CD8-positive, alpha-beta memory T cell (primary cell): ENCODE data around the gene ZMIZ1. TPM values are rescaled to one million over a fixed set of nuclear protein-coding genes. Genes with fewer than 3 reads are reported as not detected.

Source experiments
- CTCF ChIA-PET: fragments of 350-600 bp; sonication (Branson Sonifier 250); formaldehyde crosslinking; loops from one replicate; lab custom pipeline; 2021; ENCODE audit warnings: antibody characterized with exemption; lab: Charles Lee
- POLR2A ChIA-PET: fragments of 350-600 bp; sonication (Branson Sonifier 250); formaldehyde crosslinking; loops from one replicate; lab custom pipeline; 2021; ENCODE audit warnings: antibody characterized with exemption; lab: Charles Lee
- DNase-seq, 5 donors: peaks; one replicate each; pipeline versions ENCODE4 v3.0.0 to v3.0.0-alpha.2; 2020 to 2022; ENCODE audit warnings: mixed read lengths in 1 of 5
- H3K27ac ChIP-seq: one replicate; pipeline ENCODE4 v1.7.0; 2013; ENCODE audit warnings: low read depth, mild to moderate bottlenecking, low read length, moderate library complexity
- H3K27me3 ChIP-seq: 2 replicates; pipeline ENCODE4 v1.7.0; 2013; ENCODE audit warnings: low read length, mild to moderate bottlenecking; ENCODE audit not compliant: insufficient read depth, poor library complexity, severe bottlenecking
- H3K36me3 ChIP-seq: 2 replicates; pipeline ENCODE4 v1.7.0; 2013; ENCODE audit warnings: mild to moderate bottlenecking, low read length, moderate library complexity; ENCODE audit not compliant: insufficient read depth
- H3K4me1 ChIP-seq: 2 replicates; pipeline ENCODE4 v1.7.0; 2013; ENCODE audit warnings: mild to moderate bottlenecking, low read length, moderate library complexity; ENCODE audit not compliant: insufficient read depth
- H3K4me3 ChIP-seq: 2 replicates; pipeline ENCODE4 v1.7.0; 2013; ENCODE audit warnings: mild to moderate bottlenecking, low read length
- H3K9me3 ChIP-seq: 2 replicates; pipeline ENCODE4 v1.7.0; 2013; ENCODE audit warnings: mild to moderate bottlenecking, low read length
- H3K27ac Mint-ChIP-seq, 8 donors: one replicate each; pipeline ENCODE4 v1.8.0; 2020 to 2021; ENCODE audit warnings: mixed read lengths in 8 of 8, mild to moderate bottlenecking in 6 of 8, inconsistent platforms in 3 of 8, moderate library complexity in 3 of 8
- H3K27me3 Mint-ChIP-seq, 2 donors: one replicate each; pipeline ENCODE4 v1.8.0; 2020 to 2021; ENCODE audit warnings: mixed read lengths in 2 of 2, mild to moderate bottlenecking in 1 of 2, moderate library complexity in 1 of 2
- H3K36me3 Mint-ChIP-seq, 3 donors: one replicate each; pipeline ENCODE4 v1.8.0; 2020 to 2021; ENCODE audit warnings: mixed read lengths in 3 of 3, inconsistent platforms in 1 of 3, mild to moderate bottlenecking in 1 of 3
- H3K4me1 Mint-ChIP-seq, 3 donors: one replicate each; pipeline ENCODE4 v1.8.0; 2020 to 2021; ENCODE audit warnings: mixed read lengths in 3 of 3, inconsistent platforms in 1 of 3, mild to moderate bottlenecking in 1 of 3
- H3K4me3 Mint-ChIP-seq, 7 donors: one replicate each; pipeline ENCODE4 v1.8.0; 2020 to 2021; ENCODE audit warnings: mixed read lengths in 7 of 7, mild to moderate bottlenecking in 6 of 7, moderate library complexity in 4 of 7, inconsistent platforms in 2 of 7
- H3K9me3 Mint-ChIP-seq, 5 donors: one replicate each; pipeline ENCODE4 v1.8.0; 2020 to 2022; ENCODE audit warnings: mixed read lengths in 5 of 5, mild to moderate bottlenecking in 3 of 5, moderate library complexity in 2 of 5, inconsistent platforms in 1 of 5
- polyA plus RNA-seq: library from polyadenylated mRNA; unstranded; fragments of 300-500 nt; fragmentation: Illumina TruSeq; gene quantifications from one replicate; pipeline ENCODE4 v1.2.3, GENCODE V29; 2021
- total RNA-seq, 2 experiments: library from RNA; stranded (reverse); gene quantifications; one replicate each; pipeline ENCODE4 v1.2.3, GENCODE V29; 2021

ZMIZ1 gene
- total and polyA plus RNA-seq, 3 experiments from 2014 or later, result 8.0 to 36.3 (median 34.7) TPM

DNA sequence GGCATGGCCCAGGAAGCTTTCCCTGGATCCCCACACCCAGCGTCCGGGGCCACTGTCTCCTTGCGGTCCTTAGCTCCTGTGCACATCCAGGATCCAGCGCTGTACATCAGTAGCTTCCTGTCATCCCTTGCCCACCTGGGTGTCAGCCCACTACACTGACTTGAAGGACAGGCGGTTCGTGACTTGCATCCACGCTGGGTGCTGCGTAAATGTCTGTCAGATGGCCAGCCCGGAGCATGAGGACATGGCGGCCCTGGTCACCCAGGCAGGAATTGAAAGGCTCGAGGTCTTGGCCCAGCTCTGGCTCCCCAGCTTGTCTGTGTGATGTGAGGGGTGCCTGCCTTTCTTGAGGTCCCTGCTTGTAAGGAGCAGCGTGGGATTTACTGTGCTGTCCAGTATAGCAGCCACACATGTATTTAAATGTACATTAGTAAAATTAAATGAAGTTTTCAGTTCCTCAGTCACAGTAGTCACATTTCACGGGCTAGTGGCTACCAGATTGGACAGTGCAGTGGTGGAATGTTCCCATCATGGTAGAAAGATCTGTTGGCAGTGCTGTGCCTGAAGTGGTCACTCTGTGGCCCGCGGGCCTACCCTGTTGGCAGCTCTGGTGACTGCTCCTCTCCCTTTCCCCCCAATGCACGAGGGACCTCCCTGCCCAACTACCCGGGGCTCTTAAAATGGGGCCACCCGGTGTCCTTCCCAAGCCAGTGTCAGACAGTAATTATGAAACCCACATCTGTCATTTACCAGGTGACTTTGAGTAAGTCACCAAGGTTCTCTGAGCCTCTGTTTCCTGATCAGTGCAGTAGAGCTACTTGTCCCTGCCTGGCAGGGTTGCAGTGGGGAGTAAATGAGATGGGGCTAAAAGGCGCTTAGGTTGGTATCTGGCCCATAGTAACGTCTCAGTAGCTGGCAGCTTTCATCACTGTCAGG is 180.7 kb downstream of the ZMIZ1 start:
- H3K27ac Mint-ChIP-seq, result peak overlapping the region; percentile 54 to 97 (median 76)
- no peak overlapping the region for H3K27ac ChIP-seq
- H3K9me3 ChIP-seq, result no peaks in the 10 kb centered on the region
- H3K27me3 ChIP-seq, result no peaks in the 10 kb centered on the region
- no peaks in the 10 kb centered on the region for H3K27me3 Mint-ChIP-seq
- H3K4me3 ChIP-seq, result no peak overlapping the region
- ChIA-PET CTCF (interaction anchor here (0.7 to 1.6 kb wide), 5 partner anchors 10 to 218 kb away, joined by 3 to 7 read pairs (median 3); no protein-coding TSS in a partner anchor), POLR2A (interaction anchor here (1.1 to 1.5 kb wide), 2 partner anchors 37 to 67 kb away, joined by 3 to 5 read pairs; no protein-coding TSS in a partner anchor)
- no peaks in the 10 kb centered on the region for H3K9me3 Mint-ChIP-seq
- H3K36me3 ChIP-seq, result no peaks in the 10 kb centered on the region
- peak overlapping the region; percentile 19 to 82 (median 65) for H3K4me3 Mint-ChIP-seq
- H3K4me1 ChIP-seq, result peaks cover 59% of the 10 kb centered on the region
- peaks cover 55 to 79% (median 56%) of the 10 kb centered on the region in 3 donors for H3K4me1 Mint-ChIP-seq
- no peaks in the 10 kb centered on the region for H3K36me3 Mint-ChIP-seq
- DNase-seq, result no peak

DNA sequence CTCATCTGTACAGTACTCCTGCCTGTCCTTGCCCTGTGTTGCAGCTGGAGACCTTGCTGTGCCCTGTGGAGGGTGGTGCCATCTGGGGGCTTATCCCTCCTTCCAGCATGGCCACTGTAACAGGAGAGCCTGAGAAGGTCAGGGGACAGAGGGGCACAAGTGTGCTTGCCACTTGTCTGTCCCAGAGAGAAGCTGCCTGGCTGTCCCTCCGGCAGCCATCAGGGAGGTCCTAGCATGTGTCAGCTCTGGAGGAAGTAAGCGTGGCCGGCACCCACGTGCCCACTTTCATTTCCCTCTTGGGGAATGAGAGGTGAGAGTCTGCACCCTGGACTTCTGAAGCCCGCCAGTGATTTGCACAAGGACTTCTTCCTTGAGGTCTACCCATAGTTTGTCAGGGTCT is 181.5 kb downstream of the ZMIZ1 start:
- peaks cover 48 to 72% (median 48%) of the 10 kb centered on the region in 3 donors for H3K4me1 Mint-ChIP-seq
- no peaks in the 10 kb centered on the region for H3K36me3 Mint-ChIP-seq
- no peak overlapping the region for H3K27ac ChIP-seq
- H3K27ac Mint-ChIP-seq, result peak overlapping the region in 5 of 8 donors; percentile 61 to 88 (median 73)
- H3K4me1 ChIP-seq, result peaks cover 51% of the 10 kb centered on the region
- ChIA-PET CTCF (interaction anchor here (0.7 to 1.6 kb wide), 3 partner anchors 9 to 217 kb away, joined by 3 to 4 read pairs (median 3); no protein-coding TSS in a partner anchor), POLR2A (interaction anchor here (1.1 to 1.5 kb wide), 2 partner anchors 36 to 66 kb away, joined by 3 to 5 read pairs; no protein-coding TSS in a partner anchor)
- no peaks in the 10 kb centered on the region for H3K27me3 Mint-ChIP-seq
- no peaks in the 10 kb centered on the region for H3K9me3 Mint-ChIP-seq
- no peak for DNase-seq
- no peaks in the 10 kb centered on the region for H3K27me3 ChIP-seq
- no peaks in the 10 kb centered on the region for H3K36me3 ChIP-seq
- H3K4me3 ChIP-seq, result no peak overlapping the region
- no peaks in the 10 kb centered on the region for H3K9me3 ChIP-seq
- peak overlapping the region in 6 of 7 donors; percentile 33 to 70 (median 59) for H3K4me3 Mint-ChIP-seq

DNA sequence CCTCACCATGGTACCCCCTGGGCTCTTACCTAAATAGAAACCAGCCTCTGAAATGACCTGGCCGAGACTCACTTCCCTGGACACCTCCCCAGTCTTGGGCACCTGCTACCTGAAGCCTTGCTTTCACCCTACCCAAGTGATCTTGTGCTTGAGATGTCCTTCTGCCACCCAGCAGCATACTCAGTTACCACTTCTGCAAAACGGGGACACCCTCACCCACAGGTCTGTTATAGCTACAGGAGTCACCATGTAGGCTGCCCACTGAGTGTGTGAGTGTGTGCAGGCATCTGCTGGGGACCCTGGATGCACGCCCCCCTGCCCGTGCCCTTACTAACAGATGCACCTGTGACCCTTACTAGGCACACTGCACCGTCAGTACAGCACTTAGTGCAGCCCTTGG is 183.7 kb downstream of the ZMIZ1 start:
- no peaks in the 10 kb centered on the region for H3K27me3 ChIP-seq
- no peak overlapping the region for H3K4me3 ChIP-seq
- H3K9me3 Mint-ChIP-seq, result no peaks in the 10 kb centered on the region
- H3K4me3 Mint-ChIP-seq, result no peak overlapping the region
- POLR2A ChIA-PET, result no interaction called here
- H3K9me3 ChIP-seq, result no peaks in the 10 kb centered on the region
- no peak overlapping the region for H3K27ac ChIP-seq
- peaks cover 36 to 60% (median 41%) of the 10 kb centered on the region in 3 donors for H3K4me1 Mint-ChIP-seq
- peak overlapping the region in 3 of 8 donors; percentile 68 to 82 (median 81) for H3K27ac Mint-ChIP-seq
- no peaks in the 10 kb centered on the region for H3K27me3 Mint-ChIP-seq
- no peak for DNase-seq
- H3K4me1 ChIP-seq, result peaks cover 29% of the 10 kb centered on the region
- no peaks in the 10 kb centered on the region for H3K36me3 Mint-ChIP-seq
- no peaks in the 10 kb centered on the region for H3K36me3 ChIP-seq
- CTCF ChIA-PET, result no interaction called here

DNA sequence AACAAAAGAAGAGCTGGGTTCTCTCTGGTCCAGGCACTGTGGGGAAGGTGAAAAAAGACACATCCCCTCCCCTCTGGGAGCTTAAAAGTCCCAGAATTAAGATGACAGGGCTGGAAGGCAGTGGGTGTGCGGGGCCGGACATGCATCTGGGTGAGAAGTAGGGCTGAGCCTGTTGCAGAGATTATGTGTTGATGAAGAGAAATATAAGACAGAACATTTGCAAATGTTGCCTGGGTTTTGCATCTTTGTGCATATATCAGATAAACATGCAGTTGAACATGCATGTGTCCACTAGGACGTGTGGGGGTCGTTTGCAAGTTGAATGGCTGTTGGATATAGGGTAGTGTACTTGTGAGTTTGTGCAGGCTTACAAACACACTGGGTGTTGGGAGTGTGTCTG is 184.2 kb downstream of the ZMIZ1 start:
- no peak overlapping the region for H3K4me3 ChIP-seq
- H3K4me1 ChIP-seq, result peaks cover 24% of the 10 kb centered on the region
- no peak overlapping the region for H3K27ac ChIP-seq
- Mint-ChIP-seq H3K27me3 (no peaks in the 10 kb centered on the region), H3K36me3 (no peaks in the 10 kb centered on the region), H3K9me3 (no peaks in the 10 kb centered on the region), H3K27ac (peak overlapping the region in 1 of 8 donors; percentile 86), H3K4me3 (no peak overlapping the region), H3K4me1 (peaks cover 30 to 59% (median 41%) of the 10 kb centered on the region in 3 donors)
- CTCF ChIA-PET, result no interaction called here
- no peak for DNase-seq
- H3K9me3 ChIP-seq, result no peaks in the 10 kb centered on the region
- H3K36me3 ChIP-seq, result no peaks in the 10 kb centered on the region
- POLR2A ChIA-PET, result no interaction called here
- no peaks in the 10 kb centered on the region for H3K27me3 ChIP-seq

DNA sequence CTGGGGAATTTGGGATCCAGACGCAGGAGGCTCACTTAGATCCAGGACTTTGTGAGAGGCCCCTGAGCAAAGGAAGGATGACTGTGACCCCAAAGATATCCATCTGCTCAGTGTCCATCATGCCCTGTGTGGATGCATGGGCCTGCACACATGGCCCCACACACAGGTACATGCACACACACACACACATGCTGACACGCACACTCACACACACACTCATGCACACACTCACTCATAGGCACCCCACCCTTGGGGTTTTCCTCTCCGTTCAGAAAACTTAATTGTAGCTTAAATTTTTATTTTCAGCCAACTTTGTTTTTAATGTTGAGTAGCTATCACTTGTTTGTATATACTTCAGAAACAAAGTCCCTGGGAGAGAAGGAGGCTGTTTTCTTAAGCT is 184.9 kb downstream of the ZMIZ1 start:
- H3K4me3 ChIP-seq, result no peak overlapping the region
- H3K9me3 ChIP-seq, result no peaks in the 10 kb centered on the region
- Mint-ChIP-seq H3K27me3 (no peaks in the 10 kb centered on the region), H3K4me3 (no peak overlapping the region), H3K27ac (peak overlapping the region in 1 of 8 donors; percentile 79), H3K4me1 (peaks cover 29 to 59% (median 39%) of the 10 kb centered on the region in 3 donors), H3K9me3 (no peaks in the 10 kb centered on the region), H3K36me3 (no peaks in the 10 kb centered on the region)
- ChIA-PET CTCF (no interaction called here), POLR2A (no interaction called here)
- H3K27ac ChIP-seq, result no peak overlapping the region
- peaks cover 16% of the 10 kb centered on the region for H3K4me1 ChIP-seq
- no peaks in the 10 kb centered on the region for H3K36me3 ChIP-seq
- DNase-seq, result no peak
- H3K27me3 ChIP-seq, result no peaks in the 10 kb centered on the region

DNA sequence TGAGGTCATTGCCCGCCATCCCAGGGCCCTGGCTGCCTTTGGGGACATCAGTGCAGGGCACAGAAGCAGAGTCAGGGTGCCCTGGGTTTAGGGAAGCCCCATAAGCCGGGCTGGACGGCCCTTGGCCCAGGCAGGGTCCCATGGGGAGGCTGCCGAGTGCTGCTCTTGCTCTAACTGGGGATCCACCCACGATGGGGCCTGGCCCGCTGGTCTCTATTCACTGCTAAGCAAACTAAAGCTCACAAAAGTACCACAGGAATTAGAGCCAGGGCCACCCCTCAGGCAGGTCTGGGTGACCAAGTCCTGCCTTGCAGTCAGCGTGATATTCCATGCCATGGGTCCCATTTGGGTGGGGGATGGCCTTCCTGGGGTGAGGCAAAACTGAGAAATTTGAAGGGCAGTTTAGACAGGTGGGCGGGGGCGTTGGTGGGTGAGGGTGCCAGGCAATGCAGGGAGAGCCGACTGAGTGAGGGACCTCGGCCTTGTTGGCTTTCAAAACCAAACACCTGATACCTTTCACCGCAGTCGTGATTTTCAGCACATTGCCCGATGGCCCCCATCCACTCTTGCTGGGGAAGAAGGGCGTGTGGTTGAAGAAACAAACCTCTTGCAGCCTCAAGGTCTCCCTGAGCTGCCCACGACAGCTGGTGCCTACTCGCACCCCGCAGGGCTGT is 185.7 kb downstream of the ZMIZ1 start:
- Histone ChIP-seq H3K36me3 (no peaks in the 10 kb centered on the region), H3K27me3 (no peaks in the 10 kb centered on the region), H3K27ac (no peak overlapping the region), H3K4me1 (peaks cover 9% of the 10 kb centered on the region), H3K4me3 (no peak overlapping the region), H3K9me3 (no peaks in the 10 kb centered on the region)
- ChIA-PET CTCF (no interaction called here), POLR2A (no interaction called here)
- H3K27ac Mint-ChIP-seq, result peak overlapping the region in 1 of 8 donors; percentile 47
- H3K36me3 Mint-ChIP-seq, result no peaks in the 10 kb centered on the region
- H3K4me1 Mint-ChIP-seq, result peaks cover 28 to 59% (median 36%) of the 10 kb centered on the region in 3 donors
- H3K27me3 Mint-ChIP-seq, result no peaks in the 10 kb centered on the region
- H3K9me3 Mint-ChIP-seq, result no peaks in the 10 kb centered on the region
- no peak overlapping the region for H3K4me3 Mint-ChIP-seq
- DNase-seq, result no peak

DNA sequence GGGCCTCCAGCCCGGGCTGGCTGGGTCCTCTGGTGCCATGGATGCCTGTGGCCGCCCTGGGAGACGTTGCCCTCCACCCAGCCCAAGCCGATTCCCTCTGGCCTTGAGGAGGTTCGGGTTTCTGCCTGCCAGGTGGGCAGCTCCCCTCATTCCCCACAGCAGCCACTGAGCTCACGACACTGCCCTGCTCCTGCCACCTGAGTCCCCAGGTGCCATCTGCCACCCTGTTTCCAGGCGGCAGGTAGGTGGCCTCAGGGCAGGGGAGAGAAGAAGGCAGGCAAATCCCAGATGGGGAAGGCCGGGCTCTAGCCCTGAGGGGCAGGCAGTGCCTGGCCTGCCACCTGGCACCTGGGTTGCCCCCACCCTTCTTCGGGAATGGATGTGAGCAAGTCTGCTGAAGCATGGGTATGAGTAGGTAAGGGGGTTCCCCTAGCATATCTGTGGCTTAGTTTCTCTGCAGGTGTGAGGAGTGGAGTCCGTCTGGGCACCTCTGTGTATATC is 186.3 kb downstream of the ZMIZ1 start:
- Histone ChIP-seq H3K36me3 (no peaks in the 10 kb centered on the region), H3K4me3 (no peak overlapping the region), H3K9me3 (no peaks in the 10 kb centered on the region), H3K27me3 (no peaks in the 10 kb centered on the region), H3K27ac (no peak overlapping the region), H3K4me1 (peaks cover 3% of the 10 kb centered on the region)
- no peaks in the 10 kb centered on the region for H3K27me3 Mint-ChIP-seq
- H3K36me3 Mint-ChIP-seq, result no peaks in the 10 kb centered on the region
- H3K27ac Mint-ChIP-seq, result peak overlapping the region in 1 of 8 donors; percentile 5
- H3K4me3 Mint-ChIP-seq, result no peak overlapping the region
- CTCF ChIA-PET, result no interaction called here
- DNase-seq, result no peak
- POLR2A ChIA-PET, result no interaction called here
- no peaks in the 10 kb centered on the region for H3K9me3 Mint-ChIP-seq
- H3K4me1 Mint-ChIP-seq, result peaks cover 26 to 57% (median 34%) of the 10 kb centered on the region in 3 donors
